ENCODE measurements around the gene MVB12B. TPM values are rescaled to one million over a fixed set of nuclear protein-coding genes. Genes with fewer than 3 reads are reported as not detected.

MVB12B gene
- total RNA-seq, 4 donors from 2014 or later, result 2.1 to 39.2 (median 22.2) TPM

DNA sequence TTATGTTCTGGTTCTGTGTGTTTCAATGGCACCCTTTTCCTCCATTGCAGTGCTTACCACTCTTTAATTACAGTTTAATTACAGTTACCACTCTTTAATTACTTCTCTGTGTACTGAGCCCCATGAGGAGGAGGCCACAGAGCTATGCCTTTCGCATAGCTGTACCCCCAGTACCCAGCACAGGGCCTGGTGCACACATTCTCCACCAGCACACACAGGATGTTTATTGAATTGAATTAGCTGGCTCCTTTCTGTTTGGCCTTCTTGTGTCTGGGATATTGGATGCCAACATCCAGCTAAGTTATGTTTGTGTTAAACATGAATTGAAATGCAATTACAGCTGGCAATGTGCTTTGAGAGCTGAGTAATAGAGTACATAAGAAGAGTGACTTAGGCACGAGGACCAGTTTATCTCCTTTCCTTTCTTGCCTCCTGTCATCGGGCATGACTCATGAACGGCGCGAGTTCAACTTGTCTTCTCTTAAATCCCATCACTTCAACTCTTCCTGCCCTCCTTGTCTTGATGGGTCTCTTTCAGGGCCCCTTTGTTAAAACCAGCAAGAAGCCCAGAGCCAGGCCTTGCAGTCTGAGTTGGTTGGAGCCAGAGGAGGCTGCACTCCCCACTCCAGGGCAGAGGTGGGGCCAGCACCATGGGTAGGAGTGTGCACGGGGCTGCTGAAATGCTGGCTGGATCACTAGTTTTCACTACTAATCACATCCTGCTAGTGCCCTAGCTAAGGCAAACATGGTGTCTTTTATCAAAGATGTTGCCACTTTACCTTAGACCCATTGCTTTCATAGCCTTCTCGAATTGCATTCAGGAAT lies 37.4 kb downstream of the MVB12B start:
- intact Hi-C loops (cut with DNase I; ENCODE audit: low total_unique reads), result no loop called here
- no peak for DNase-seq

DNA sequence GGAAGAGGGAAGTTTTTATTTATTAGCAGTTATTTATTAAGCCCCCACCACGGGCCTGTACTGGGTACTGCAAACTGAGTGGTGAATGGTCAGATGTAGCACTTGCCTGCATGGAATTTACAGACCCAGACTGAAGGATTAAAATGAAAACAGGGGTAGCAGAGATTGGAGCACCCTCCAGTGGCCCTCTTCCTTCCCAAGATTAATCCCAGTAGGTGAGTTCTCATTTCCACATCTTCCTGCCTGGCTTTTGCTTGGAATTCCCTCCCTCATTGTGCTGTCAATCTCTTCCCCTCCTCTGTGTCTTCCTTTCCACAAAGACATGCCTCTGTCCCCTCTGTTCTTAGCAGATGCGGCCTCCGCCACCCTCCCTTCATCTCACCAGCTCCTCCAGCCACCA lies 39.2 kb downstream of the MVB12B start:
- Histone ChIP-seq H3K9me3 (peaks cover 0 to 9% of the 10 kb centered on the region in 2 donors), H3K4me3 (no peak overlapping the region), H3K27ac (no peak overlapping the region), H3K27me3 (no peaks in the 10 kb centered on the region), H3K4me1 (no peaks in the 10 kb centered on the region), H3K36me3 (no peaks in the 10 kb centered on the region)
- intact Hi-C loops (cut with DNase I; ENCODE audit: low total_unique reads), result no loop called here
- TF ChIP-seq, protein P1, sequence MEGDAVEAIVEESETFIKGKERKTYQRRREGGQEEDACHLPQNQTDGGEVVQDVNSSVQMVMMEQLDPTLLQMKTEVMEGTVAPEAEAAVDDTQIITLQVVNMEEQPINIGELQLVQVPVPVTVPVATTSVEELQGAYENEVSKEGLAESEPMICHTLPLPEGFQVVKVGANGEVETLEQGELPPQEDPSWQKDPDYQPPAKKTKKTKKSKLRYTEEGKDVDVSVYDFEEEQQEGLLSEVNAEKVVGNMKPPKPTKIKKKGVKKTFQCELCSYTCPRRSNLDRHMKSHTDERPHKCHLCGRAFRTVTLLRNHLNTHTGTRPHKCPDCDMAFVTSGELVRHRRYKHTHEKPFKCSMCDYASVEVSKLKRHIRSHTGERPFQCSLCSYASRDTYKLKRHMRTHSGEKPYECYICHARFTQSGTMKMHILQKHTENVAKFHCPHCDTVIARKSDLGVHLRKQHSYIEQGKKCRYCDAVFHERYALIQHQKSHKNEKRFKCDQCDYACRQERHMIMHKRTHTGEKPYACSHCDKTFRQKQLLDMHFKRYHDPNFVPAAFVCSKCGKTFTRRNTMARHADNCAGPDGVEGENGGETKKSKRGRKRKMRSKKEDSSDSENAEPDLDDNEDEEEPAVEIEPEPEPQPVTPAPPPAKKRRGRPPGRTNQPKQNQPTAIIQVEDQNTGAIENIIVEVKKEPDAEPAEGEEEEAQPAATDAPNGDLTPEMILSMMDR (IDR thresholded peaks at IDR 0.05), result no peak
- TF ChIP-seq POLR2A (IDR thresholded peaks at IDR 0.05), result no peak
- DNase-seq, result no peak

More for the DNA sequence above, 37.4 kb downstream of the MVB12B start:
- no peak for TF ChIP-seq POLR2A (IDR thresholded peaks at IDR 0.05)
- TF ChIP-seq, protein P1 (IDR thresholded peaks at IDR 0.05), result no peak
- H3K36me3 ChIP-seq, result no peaks in the 10 kb centered on the region
- no peak overlapping the region for H3K27ac ChIP-seq
- no peaks in the 10 kb centered on the region for H3K27me3 ChIP-seq
- peaks cover 0 to 9% of the 10 kb centered on the region in 2 donors for H3K9me3 ChIP-seq
- H3K4me3 ChIP-seq, result no peak overlapping the region
- H3K4me1 ChIP-seq, result no peaks in the 10 kb centered on the region

DNA sequence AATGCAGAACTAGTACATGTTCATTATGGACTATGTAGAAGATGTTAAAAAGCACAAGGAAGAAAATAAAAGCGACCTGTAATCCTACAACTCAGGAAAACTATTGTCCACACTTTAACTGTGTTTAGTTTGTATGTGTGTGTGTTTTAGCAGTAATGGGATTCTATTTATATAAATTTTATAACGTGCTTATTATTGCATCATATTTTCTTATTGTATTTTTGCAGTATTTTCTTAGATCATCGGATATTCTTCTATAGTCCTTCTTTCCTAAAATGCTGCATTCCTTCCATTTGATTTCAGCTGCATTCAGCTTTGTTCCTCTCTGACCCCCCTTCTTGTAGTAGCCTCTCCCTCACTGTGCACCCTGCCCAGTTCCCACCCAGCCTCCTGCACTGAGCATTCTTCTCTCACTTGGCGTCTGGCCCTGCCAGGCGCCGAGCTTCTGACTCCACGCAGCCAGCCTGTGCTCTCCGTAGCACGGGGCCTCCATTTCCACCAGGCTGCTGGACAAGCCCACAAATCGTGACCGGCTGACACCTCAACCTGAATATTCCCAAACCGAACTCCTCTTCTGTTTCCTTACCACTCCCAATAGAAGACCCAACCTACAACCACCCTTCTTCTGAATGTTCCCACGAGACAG lies 39.9 kb downstream of the MVB12B start:
- H3K4me1 ChIP-seq, result no peaks in the 10 kb centered on the region
- DNase-seq, result no peak
- H3K9me3 ChIP-seq, result peaks cover 0 to 7% of the 10 kb centered on the region in 2 donors
- TF ChIP-seq, protein P1 (IDR thresholded peaks at IDR 0.05), result no peak
- TF ChIP-seq POLR2A (IDR thresholded peaks at IDR 0.05), result no peak
- H3K27ac ChIP-seq, result no peak overlapping the region
- H3K36me3 ChIP-seq, result no peaks in the 10 kb centered on the region
- intact Hi-C loops (cut with DNase I; ENCODE audit: low total_unique reads), result no loop called here
- H3K4me3 ChIP-seq, result no peak overlapping the region
- no peaks in the 10 kb centered on the region for H3K27me3 ChIP-seq

DNA sequence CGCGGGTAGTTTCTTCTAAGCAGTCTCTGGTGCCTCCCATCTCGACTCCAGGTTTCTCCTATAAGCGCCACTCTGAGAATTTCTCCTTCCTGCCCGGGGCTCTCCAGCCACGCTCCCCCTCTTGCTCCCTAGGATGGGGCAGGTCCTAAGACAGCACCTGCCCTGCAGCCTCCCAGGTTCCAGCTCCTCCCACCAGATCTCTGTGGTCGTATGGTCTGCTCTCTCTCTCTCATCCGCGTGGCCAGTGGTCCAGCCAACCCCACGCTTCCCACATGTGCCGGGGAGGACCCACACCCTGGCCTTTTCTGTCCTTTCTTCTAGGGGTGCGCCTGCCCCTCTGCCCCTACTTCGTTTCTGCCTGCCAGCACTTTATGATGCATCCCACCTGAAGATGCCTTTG lies 40.5 kb downstream of the MVB12B start:
- Histone ChIP-seq H3K27me3 (no peaks in the 10 kb centered on the region), H3K4me3 (no peak overlapping the region), H3K36me3 (no peaks in the 10 kb centered on the region), H3K4me1 (no peaks in the 10 kb centered on the region), H3K9me3 (peaks cover 0 to under 1% of the 10 kb centered on the region in 2 donors), H3K27ac (no peak overlapping the region)
- no peak for DNase-seq
- intact Hi-C loops (cut with DNase I; ENCODE audit: low total_unique reads), result no loop called here
- TF ChIP-seq, protein P1 (IDR thresholded peaks at IDR 0.05), result no peak
- no peak for TF ChIP-seq POLR2A (IDR thresholded peaks at IDR 0.05)

DNA sequence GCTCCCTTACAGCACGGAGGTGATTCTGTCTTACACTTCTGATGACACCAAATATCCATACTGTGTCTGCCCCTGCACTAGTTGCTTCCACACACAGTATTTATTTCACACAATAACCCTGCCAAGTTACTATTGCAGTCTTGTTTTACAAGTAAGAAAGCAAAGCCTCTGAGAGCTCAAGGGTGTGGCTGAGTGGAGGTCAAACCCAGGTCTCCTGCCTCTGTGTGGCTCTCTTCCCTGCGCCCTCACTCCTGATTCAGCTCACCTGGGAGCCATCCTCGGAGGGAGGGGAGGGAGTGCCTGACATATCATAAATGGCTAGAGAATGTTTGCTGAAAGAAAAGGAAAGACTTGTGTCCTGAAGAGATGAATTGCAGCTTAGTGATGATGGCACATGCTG lies 41.0 kb downstream of the MVB12B start:
- H3K36me3 ChIP-seq, result no peaks in the 10 kb centered on the region
- H3K4me1 ChIP-seq, result no peaks in the 10 kb centered on the region
- H3K4me3 ChIP-seq, result no peak overlapping the region
- no peaks in the 10 kb centered on the region for H3K9me3 ChIP-seq
- no peak overlapping the region for H3K27ac ChIP-seq
- TF ChIP-seq, protein P1 (IDR thresholded peaks at IDR 0.05), result no peak
- no peak for TF ChIP-seq POLR2A (IDR thresholded peaks at IDR 0.05)
- no peaks in the 10 kb centered on the region for H3K27me3 ChIP-seq
- DNase-seq, result no peak
- intact Hi-C loops (cut with DNase I; ENCODE audit: low total_unique reads), result no loop called here
